Heart left ventricle (tissue), 16 donors: ENCODE measurements around the gene CSF1. TPM values are rescaled to one million over a fixed set of nuclear protein-coding genes. Genes with fewer than 3 reads are reported as not detected.

Experiments
- ATAC-seq, 4 donors: fragments of 200-7000 bp; cut with Tn5 transposase; one replicate each; pipeline ENCODE4 v1.9.1; 2020 to 2022; ENCODE audit warnings: moderate library complexity in 4 of 4, mild to moderate bottlenecking in 3 of 4, moderate number of reproducible peaks in 1 of 4
- DNase-seq, 5 donors: peaks; one replicate each; pipeline ENCODE4 v3.0.0-alpha.2; 2020
- H3K27ac ChIP-seq, 12 donors: fragments of 200-600 bp; sonication (generic) in 4 of 12; one replicate each; pipeline versions ENCODE4 v1.5.0 to v1.8.0; 2016 to 2022; ENCODE audit warnings: mild to moderate bottlenecking in 2 of 12
- H3K27me3 ChIP-seq, 9 donors: fragments of 200-600 bp; sonication (generic) in 2 of 9; one replicate each; pipeline versions ENCODE4 v1.5.1 to v1.8.0; 2016 to 2022; ENCODE audit warnings: mild to moderate bottlenecking in 3 of 9
- H3K36me3 ChIP-seq, 9 donors: fragments of 200-600 bp; sonication (generic) in 2 of 9; one replicate each; pipeline versions ENCODE4 v1.5.0 to v1.8.0; 2018 to 2022; ENCODE audit warnings: mild to moderate bottlenecking in 2 of 9
- H3K4me1 ChIP-seq, 12 donors: fragments of 200-600 bp; sonication (generic) in 4 of 12; one replicate each; pipeline versions ENCODE4 v1.5.0 to v1.8.0; 2016 to 2022; ENCODE audit warnings: mild to moderate bottlenecking in 3 of 12
- H3K4me3 ChIP-seq, 12 donors: fragments of 200-600 bp; sonication (generic) in 4 of 12; one replicate each; pipeline versions ENCODE4 v1.5.0 to v1.8.0; 2017 to 2022; ENCODE audit warnings: mild to moderate bottlenecking in 9 of 12, moderate library complexity in 4 of 12
- H3K9me3 ChIP-seq, 12 donors: fragments of 200-600 bp; sonication (generic) in 4 of 12; one replicate each; pipeline versions ENCODE4 v1.5.0 to v1.8.0; 2016 to 2022; ENCODE audit warnings: mild to moderate bottlenecking in 1 of 12
- CTCF ChIP-seq, 12 donors: fragments of 200-600 bp; sonication (generic) in 4 of 12; IDR thresholded peaks; one replicate each; pipeline versions ENCODE4 v1.5.0 to v1.8.0; 2018 to 2022; ENCODE audit warnings: antibody characterized with exemption in 12 of 12, mild to moderate bottlenecking in 5 of 12
- POLR2A ChIP-seq, 2 donors: fragments of 450-650 bp; IDR thresholded peaks; one replicate each; pipeline ENCODE4 v1.6.1; 2017; ENCODE audit warnings: antibody characterized with exemption in 2 of 2, mild to moderate bottlenecking in 2 of 2, moderate library complexity in 2 of 2
- WGBS, 4 donors: extraction: QIAGEN DNeasy Blood & Tissue Kit in 2 of 4; methylation state at CpG; one replicate each; pipeline versions ENCODE4 v1.1.5 to v1.1.7; 2013 to 2018; 5-methylcytosine and 5-hydroxymethylcytosine counted together
- intact Hi-C, 10 donors: fragments of 100-400 bp; cut with DNase I; formaldehyde crosslinking; loops; one replicate each; pipeline versions ENCODE4 v1.11.1 to v1.14.2; 2022
- polyA plus RNA-seq, 2 donors: library from polyadenylated mRNA; stranded (reverse); fragments of 200-250 nt; gene quantifications; one replicate each; pipeline ENCODE4 v1.2.3, GENCODE V29; 2013
- total RNA-seq, 9 donors: library from RNA; depleted of rRNA in 2 of 9; stranded (reverse); fragments of >200 nt in 2 of 9; fragmentation: NEBNext Ultra II Directional in 3 of 9; extraction: Animal tissue kit (Norgen Biotek cat#: 25700) in 3 of 9; gene quantifications; one replicate each; pipeline versions ENCODE4 v1.1.0 to v1.2.4, GENCODE V29; 2016 to 2023
- donor health status: ischemic (EF 13 %, LVEDD 7.1; RV severe dilation, severe dysfunction).
- donor health status: healthy with polysubstance abuse.
- donor health status: DM: no; HTN: yes; CAD: no.
- donor health status: DM: no; HTN: no; CAD: no.
- donor health status: ischemic (EF 25% LVEDD 6.9; RV normal size, moderate dysfunction).
- donor health status: ischemic (EF 25% LVEDD 5.7; RV mildly dilated, moderate dysfunction).
- donor health status: healthy.
- donor health status: DM: yes; HTN: yes; CAD: no.
- donor health status: ischemic (EF 35%, LVEDD 5.7; RV mildly dilated, moderate dysfunction).
- donor health status: nonischemic (EF 11% LVEDD 7.7; RV severe dilation, severe dysfunction).
- donor health status: DM: yes; HTN: yes; CAD: no.
- donor health status: PGD.
- donor health status: ischemic (EF 29% LVEDD 5.4; RV normal size, mild dysfunction).
- donor health status: nonischemic (EF 23%, LVEDD 6.1; RV moderate dilation, normal function).

CSF1 gene
- total and polyA plus RNA-seq, 11 donors, result 9.0 to 64.8 (median 13.3) TPM

DNA sequence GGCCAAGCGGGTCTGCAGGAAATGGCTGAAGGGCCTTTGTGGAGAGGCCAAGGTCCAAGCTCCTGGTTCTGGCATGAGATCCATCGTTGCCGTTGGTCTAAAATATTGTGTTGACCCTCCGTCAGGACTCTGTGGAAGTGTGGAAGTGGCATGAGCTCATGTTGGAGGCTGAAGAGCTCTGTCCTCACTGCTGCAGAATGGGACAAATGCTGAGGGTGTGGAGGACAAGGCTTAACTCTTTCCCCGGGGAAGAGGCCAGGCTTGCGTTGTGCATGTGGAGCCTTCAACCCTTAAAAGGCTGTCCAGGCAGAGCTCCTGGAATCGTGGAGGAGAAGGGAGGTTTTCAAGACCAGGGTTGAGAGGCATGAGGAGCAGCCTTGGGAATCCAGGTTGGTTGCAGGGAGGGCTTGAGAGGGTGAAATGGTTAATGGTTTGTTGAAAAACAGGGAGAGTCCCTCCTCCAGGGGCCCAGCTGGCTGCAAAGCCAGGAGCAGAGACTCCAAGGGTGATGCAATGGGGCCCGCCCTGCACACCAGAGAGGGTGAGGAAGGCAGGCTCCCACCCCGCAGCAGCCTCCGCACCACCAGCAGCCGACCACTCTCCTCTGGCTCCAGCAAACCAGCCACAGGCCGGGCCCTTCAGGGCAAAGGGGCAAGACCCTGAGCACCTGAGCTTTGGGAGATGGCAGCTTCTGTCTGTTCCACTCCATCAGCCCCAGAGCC, 67.2 kb downstream of the CSF1 start:
- 84 to 94% (median 87%) methylated on average over 9 to 12 of the region's 12 CpGs for WGBS, 4 donors
- no peaks in the 10 kb centered on the region for H3K36me3 ChIP-seq
- DNase-seq (peak in 3 of 5 donors; percentile 54 to 79 (median 67)), ATAC-seq (peak; percentile 56 to 77 (median 70))
- no peaks in the 10 kb centered on the region for H3K9me3 ChIP-seq
- no peaks in the 10 kb centered on the region for H3K27me3 ChIP-seq
- intact Hi-C loops, result loop anchor here in 1 of 10 donors (5.0 kb wide), 1 partner anchor 191 kb away; no protein-coding TSS in a partner anchor
- peak overlapping the region in 9 of 12 donors; percentile 5 to 73 (median 50) for H3K27ac ChIP-seq
- peaks cover 0 to 40% (median 16%) of the 10 kb centered on the region in 12 donors for H3K4me1 ChIP-seq
- TF ChIP-seq POLR2A (IDR thresholded peaks at IDR 0.05) (no peak), CTCF (IDR thresholded peaks at IDR 0.05) (no peak)
- H3K4me3 ChIP-seq, result no peak overlapping the region

GRCh38 chr1:109978761-109979488, 68.3 kb downstream of the CSF1 start:
- no peak for TF ChIP-seq CTCF (IDR thresholded peaks at IDR 0.05)
- no peak for TF ChIP-seq POLR2A (IDR thresholded peaks at IDR 0.05)
- no peaks in the 10 kb centered on the region for H3K27me3 ChIP-seq
- DNase-seq, result no peak
- intact Hi-C loops, result loop anchor here in 1 of 10 donors (5.0 kb wide), 1 partner anchor 192 kb away; no protein-coding TSS in a partner anchor
- WGBS, 4 donors, result 65 to 79% (median 71%) methylated on average over 9 of the region's 9 CpGs
- peaks cover 0 to 48% (median 23%) of the 10 kb centered on the region in 12 donors for H3K4me1 ChIP-seq
- no peak overlapping the region for H3K4me3 ChIP-seq
- no peaks in the 10 kb centered on the region for H3K36me3 ChIP-seq
- ATAC-seq, result no peak
- H3K27ac ChIP-seq, result peak overlapping the region in 4 of 12 donors; percentile 40 to 60 (median 50)
- no peaks in the 10 kb centered on the region for H3K9me3 ChIP-seq

DNA sequence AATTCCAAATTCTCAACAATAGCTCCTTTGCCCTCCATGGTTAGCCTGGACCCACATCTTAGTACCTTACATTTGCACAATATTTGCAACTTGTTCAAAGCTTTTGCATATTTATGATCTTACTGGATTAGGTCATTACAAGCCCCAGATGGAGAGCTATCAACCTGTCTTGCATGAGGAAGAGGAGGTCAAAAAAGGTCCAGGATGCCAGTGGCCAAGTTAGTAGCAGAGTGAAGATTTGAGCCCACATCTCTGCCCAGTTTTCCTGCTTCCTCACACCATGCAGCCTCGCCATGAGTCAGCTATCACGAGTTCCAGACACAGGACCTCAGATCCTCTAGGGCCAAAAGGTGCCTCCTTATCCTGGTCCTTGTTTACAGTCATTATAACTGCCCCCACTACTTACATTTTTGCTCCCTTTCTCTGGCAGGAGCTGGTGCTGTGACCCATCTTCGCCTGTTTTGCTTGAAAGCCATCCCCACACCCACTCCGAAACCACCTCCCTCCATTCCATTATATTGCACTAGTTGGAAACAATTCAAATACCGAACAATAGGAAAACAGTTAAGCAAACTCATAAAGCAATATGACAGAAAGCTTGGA, 68.9 kb downstream of the CSF1 start:
- intact Hi-C loops, result loop anchor here (1.0 to 10.0 kb wide), 10 partner anchors 52 to 435 kb away; partner anchors contain the start of genes GNAI3 (in 6 of the 10) and CSF1 (in 5 of the 10)
- WGBS, 4 donors, result 47 to 65% (median 56%) methylated on average over 5 of the region's 5 CpGs
- Histone ChIP-seq H3K9me3 (no peaks in the 10 kb centered on the region), H3K27ac (no peak overlapping the region), H3K36me3 (no peaks in the 10 kb centered on the region), H3K4me1 (peaks cover 0 to 52% (median 27%) of the 10 kb centered on the region in 12 donors), H3K27me3 (no peaks in the 10 kb centered on the region), H3K4me3 (no peak overlapping the region)
- TF ChIP-seq CTCF (IDR thresholded peaks at IDR 0.05) (no peak), POLR2A (IDR thresholded peaks at IDR 0.05) (no peak)
- DNase-seq (no peak), ATAC-seq (no peak)

Other genes with a start within 250 kb of the CSF1 start
- 10 to 100 TPM; 41.8 to 86.2 (median 62.3) TPM for gene GSTM2, start 242.8 kb upstream of the CSF1 start, total RNA-seq
- 100 to 1,000 TPM in 1 of 2 donors, 10 to 100 TPM in 1; 20.5 to 101 TPM for gene GSTM2, start 242.8 kb upstream of the CSF1 start, polyA plus RNA-seq
- 10 to 100 TPM in 5 of 9 donors, not detected in 4; 17.9 to 60.0 (median 26.8) TPM for gene GSTM1, start 223.0 kb upstream of the CSF1 start, total RNA-seq
- gene GSTM1, start 223.0 kb upstream of the CSF1 start, polyA plus RNA-seq, result 10 to 100 TPM in 1 of 2 donors, under 1 TPM in 1; 0.10 to 39.5 TPM
- gene GSTM5, start 198.6 kb upstream of the CSF1 start, total RNA-seq, result 1 to 10 TPM in 7 of 9 donors, under 1 TPM in 1, not detected in 1; 0.58 to 9.0 (median 2.2) TPM
- 1 to 10 TPM in 1 of 2 donors, under 1 TPM in 1; 0.49 to 1.4 TPM for gene GSTM5, start 198.6 kb upstream of the CSF1 start, polyA plus RNA-seq
- 100 to 1,000 TPM in 4 of 9 donors, 10 to 100 TPM in 5; 52.3 to 237 (median 91.5) TPM for gene GSTM3, start 169.8 kb upstream of the CSF1 start, total RNA-seq
- gene GSTM3, start 169.8 kb upstream of the CSF1 start, polyA plus RNA-seq, result 100 to 1,000 TPM in 1 of 2 donors, 10 to 100 TPM in 1; 53.1 to 224 TPM
- under 1 TPM in 5 of 9 donors, not detected in 4; 0.25 to 0.75 (median 0.29) TPM for gene EPS8L3, start 146.9 kb upstream of the CSF1 start, total RNA-seq
- under 1 TPM in 1 of 2 donors, not detected in 1; 0.30 TPM for gene EPS8L3, start 146.9 kb upstream of the CSF1 start, polyA plus RNA-seq
- gene AHCYL1, start 73.9 kb downstream of the CSF1 start, total RNA-seq, result 10 to 100 TPM; 31.1 to 56.7 (median 48.7) TPM
- gene AHCYL1, start 73.9 kb downstream of the CSF1 start, polyA plus RNA-seq, result 10 to 100 TPM; 23.8 to 37.2 TPM
- 10 to 100 TPM; 14.7 to 22.8 (median 19.2) TPM for gene STRIP1, start 123.8 kb downstream of the CSF1 start, total RNA-seq
- 10 to 100 TPM in 1 of 2 donors, 1 to 10 TPM in 1; 7.8 to 14.9 TPM for gene STRIP1, start 123.8 kb downstream of the CSF1 start, polyA plus RNA-seq
- gene ALX3, start 159.8 kb downstream of the CSF1 start, total RNA-seq, result not detected
- gene ALX3, start 159.8 kb downstream of the CSF1 start, polyA plus RNA-seq, result not detected
- gene UBL4B, start 201.6 kb downstream of the CSF1 start, total RNA-seq, result not detected
- under 1 TPM in 1 of 2 donors, not detected in 1; 0.11 TPM for gene UBL4B, start 201.6 kb downstream of the CSF1 start, polyA plus RNA-seq
- gene SLC6A17, start 239.6 kb downstream of the CSF1 start, total RNA-seq, result under 1 TPM in 7 of 9 donors, not detected in 2; 0.07 to 0.50 (median 0.32) TPM
- gene SLC6A17, start 239.6 kb downstream of the CSF1 start, polyA plus RNA-seq, result under 1 TPM in 1 of 2 donors, not detected in 1; 0.15 TPM